ENCODE results near the gene KRTAP9-8.
"Not testable (repeated sequence)": the region's sequence is repeated elsewhere in the genome, so short reads cannot be mapped to it uniquely, and the experiment has no call there.

KRTAP9-8 gene, protein sequence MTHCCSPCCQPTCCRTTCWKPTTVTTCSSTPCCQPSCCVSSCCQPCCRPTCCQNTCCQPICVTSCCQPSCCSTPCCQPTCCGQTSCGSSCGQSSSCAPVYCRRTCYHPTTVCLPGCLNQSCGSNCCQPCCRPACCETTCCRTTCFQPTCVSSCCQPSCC

GRCh38 chr17:41237949-41238437 lies at the start of gene KRTAP9-8:
KRTAP9-8 (plus strand) TSS chr17:41237999; CDS start chr17:41238052, 53 bp downstream.
- not testable (repeated sequence) for DNase-seq

DNA sequence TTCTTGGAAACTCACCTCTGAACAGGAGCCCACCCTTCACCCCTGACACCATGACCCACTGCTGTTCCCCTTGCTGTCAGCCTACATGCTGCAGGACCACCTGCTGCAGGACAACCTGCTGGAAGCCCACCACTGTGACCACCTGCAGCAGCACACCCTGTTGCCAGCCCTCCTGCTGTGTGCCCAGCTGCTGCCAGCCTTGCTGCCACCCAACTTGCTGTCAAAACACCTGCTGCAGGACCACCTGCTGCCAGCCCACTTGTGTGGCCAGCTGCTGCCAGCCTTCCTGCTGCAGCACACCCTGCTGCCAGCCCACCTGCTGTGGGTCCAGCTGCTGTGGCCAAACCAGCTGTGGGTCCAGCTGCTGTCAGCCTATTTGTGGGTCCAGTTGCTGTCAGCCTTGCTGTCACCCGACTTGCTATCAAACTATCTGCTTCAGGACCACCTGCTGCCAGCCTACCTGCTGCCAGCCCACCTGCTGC lies 47.9 kb upstream of the KRTAP9-8 start, which contains the start of gene KRTAP9-1:
Gene KRTAP9-1, plus strand, starts transcription at position 51 of the 482 bp plus-strand sequence. Its CDS starts 0 bp downstream, at position 51.
- not testable (repeated sequence) for DNase-seq

GRCh38 chr17:41190328-41190727 lies 47.5 kb upstream of the KRTAP9-8 start:
- DNase-seq = no peak

DNA sequence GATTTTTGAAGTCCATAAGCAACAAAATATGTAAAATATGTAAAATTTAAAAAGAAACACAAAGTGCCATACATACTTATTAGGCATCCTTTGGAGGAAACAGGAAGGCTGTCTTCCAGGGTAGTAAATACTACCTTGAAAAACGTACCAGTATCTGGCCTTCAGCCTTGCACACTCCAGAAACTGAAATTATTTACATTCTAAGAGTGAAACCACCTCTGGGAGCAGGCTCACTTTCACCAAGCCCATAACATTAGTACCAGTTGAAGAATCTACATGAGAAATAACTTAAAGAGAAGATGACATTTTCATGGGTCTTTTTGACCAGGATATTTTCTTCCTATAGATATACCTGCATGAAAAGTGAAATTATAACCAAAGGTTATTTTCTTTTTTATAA lies 41.7 kb upstream of the KRTAP9-8 start:
- DNase-seq = no peak

- no peak for DNase-seq
These were observed 38.2 kb upstream of the KRTAP9-8 start for GRCh38 chr17:41199421-41200078.

GRCh38 chr17:41211845-41212466 lies 25.8 kb upstream of the KRTAP9-8 start:
- no peak for DNase-seq

DNA sequence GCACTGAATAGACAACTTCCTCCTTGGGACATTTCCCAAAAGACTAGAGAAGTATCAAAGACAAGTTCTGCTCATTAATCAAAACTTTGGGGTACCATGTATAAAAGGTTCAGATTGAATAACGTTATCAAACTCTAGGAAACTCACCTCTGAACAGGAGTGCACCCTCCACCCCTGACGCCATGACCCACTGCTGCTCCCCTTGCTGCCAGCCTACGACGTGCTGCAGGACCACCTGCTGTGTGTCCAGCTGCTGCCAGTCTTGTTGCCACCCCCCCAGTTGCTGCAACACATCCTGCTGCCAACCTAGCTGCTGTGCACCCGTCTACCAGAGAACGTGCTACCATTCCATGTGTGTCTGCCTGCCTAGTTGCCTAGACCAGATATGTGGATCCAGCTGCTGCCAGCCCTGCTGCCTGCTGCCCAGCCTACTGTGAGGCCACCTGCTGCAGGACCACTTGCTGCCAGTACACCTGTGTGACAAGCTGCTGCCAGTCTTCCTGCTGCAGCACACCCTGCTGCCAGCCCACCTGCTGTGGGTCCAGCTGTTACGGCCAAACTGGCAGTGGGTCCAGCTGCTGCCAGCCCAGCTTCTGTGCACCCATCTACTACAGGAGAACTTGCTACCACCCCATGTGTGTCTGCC lies 25.2 kb upstream of the KRTAP9-8 start:
- no peak for DNase-seq

- DNase-seq = no peak
These were observed 22.1 kb upstream of the KRTAP9-8 start for GRCh38 chr17:41215681-41216080.

GRCh38 chr17:41223821-41224220 lies 14.0 kb upstream of the KRTAP9-8 start:
- DNase-seq = no peak

DNA sequence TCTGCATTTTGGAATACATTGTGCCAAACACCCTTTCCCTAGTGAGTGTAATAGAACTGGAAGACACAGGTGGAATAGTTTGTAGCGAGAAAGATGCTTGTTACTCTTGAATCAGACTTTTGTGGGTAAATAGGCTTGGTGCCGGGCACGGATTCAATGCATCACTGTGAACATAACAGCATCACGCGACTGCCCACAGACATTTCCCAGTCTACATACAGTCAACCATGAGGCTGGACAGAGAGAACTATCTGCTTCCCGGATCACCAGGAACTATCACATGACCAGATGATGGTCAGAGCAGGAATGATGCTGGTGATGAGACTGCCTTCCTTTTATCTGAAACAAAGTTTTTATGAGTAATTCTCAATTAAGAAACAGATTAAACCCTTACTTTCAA lies 11.7 kb upstream of the KRTAP9-8 start:
- DNase-seq = no peak

DNA sequence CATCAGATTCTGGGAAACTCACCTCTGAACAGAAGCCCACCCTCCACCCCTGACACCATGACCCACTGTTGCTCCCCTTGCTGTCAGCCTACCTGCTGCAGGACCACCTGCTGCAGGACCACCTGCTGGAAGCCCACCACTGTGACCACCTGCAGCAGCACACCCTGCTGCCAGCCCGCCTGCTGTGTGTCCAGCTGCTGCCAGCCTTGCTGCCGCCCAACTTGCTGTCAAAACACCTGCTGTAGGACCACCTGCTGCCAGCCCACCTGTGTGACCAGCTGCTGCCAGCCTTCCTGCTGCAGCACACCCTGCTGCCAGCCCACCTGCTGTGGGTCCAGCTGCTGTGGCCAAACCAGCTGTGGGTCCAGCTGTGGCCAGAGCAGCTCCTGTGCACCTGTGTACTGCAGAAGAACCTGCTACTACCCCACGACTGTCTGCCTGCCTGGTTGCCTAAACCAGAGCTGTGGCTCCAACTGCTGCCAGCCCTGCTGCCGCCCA lies 11.2 kb upstream of the KRTAP9-8 start, which contains the start of gene KRTAP9-2:
Gene KRTAP9-2, plus strand, starts transcription at position 51 of the 498 bp plus-strand sequence. Its CDS starts 7 bp downstream, at position 58.
- not testable (repeated sequence) for DNase-seq

- DNase-seq = no peak
These were observed 7.7 kb upstream of the KRTAP9-8 start for GRCh38 chr17:41230094-41230493.

DNA sequence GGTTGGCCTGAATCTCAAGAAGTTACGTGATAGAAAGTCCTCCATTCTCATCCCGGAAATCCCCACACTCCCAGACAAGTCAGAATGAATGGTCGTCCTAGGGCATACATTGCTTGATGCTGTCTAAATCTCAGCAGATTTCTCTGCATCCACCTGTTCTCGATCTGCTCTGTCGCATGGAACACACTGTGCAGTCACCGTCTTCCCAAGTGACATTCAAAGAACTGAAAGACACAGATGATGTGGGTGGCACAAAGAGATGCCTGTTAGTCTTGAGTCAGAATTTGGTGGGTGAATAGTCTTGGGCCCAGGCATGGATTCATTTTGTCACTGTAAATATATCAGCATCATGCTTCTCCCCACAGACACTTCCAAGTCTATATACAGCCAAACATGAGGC lies 6.1 kb upstream of the KRTAP9-8 start:
- no peak for DNase-seq

DNA sequence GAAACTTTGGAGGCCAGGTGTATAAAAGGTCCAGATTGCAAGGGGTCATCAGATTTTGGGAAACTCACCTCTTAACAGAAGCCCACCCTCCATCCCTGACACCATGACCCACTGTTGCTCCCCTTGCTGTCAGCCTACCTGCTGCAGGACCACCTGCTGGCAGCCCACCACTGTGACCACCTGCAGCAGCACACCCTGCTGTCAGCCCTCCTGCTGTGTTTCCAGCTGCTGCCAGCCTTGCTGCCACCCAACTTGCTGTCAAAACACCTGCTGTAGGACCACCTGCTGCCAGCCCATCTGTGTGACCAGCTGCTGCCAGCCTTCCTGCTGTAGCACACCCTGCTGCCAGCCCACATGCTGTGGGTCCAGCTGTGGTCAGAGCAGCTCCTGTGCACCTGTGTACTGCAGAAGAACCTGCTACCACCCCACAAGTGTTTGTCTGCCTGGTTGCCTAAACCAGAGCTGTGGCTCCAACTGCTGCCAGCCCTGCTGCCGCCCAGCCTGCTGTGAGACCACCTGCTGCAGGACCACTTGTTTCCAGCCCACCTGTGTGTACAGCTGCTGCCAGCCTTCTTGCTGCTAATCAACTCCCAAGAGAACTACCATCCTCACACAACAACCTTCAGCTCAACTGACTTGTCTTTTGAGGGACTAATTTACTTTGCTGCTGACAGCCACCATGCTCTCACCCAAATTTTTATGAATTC lies 5.2 kb upstream of the KRTAP9-8 start, which contains the start of gene KRTAP9-3:
Gene KRTAP9-3, plus strand, starts transcription at position 51 of the 707 bp plus-strand sequence. Its CDS starts 53 bp downstream, at position 104.
- not testable (repeated sequence) for DNase-seq

- not testable (repeated sequence) for DNase-seq
These were observed 683 bp upstream of the KRTAP9-8 start for GRCh38 chr17:41237116-41237515.

GRCh38 chr17:41246995-41247787 lies 9.4 kb downstream of the KRTAP9-8 start:
- DNase-seq = not testable (repeated sequence)

DNA sequence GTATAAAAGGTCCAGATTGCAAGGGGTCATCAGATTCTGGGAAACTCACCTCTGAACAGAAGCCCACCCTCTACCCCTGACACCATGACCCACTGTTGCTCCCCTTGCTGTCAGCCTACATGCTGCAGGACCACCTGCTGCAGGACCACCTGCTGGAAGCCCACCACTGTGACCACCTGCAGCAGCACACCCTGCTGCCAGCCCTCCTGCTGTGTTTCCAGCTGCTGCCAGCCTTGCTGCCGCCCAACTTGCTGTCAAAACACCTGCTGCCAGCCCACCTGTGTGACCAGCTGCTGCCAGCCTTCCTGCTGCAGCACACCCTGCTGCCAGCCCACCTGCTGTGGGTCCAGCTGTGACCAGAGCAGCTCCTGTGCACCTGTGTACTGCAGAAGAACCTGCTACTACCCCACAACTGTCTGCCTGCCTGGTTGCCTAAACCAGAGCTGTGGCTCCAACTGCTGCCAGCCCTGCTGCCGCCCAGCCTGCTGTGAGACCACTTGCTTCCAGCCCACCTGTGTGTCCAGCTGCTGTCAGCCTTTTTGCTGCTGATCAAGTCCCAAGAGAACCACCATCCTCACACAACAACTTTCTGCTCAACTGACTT lies 11.9 kb downstream of the KRTAP9-8 start, which contains the start of gene KRTAP9-4:
Gene KRTAP9-4, plus strand, starts transcription at position 51 of the 604 bp plus-strand sequence. Its CDS starts 34 bp downstream, at position 85.
- DNase-seq = not testable (repeated sequence)

DNA sequence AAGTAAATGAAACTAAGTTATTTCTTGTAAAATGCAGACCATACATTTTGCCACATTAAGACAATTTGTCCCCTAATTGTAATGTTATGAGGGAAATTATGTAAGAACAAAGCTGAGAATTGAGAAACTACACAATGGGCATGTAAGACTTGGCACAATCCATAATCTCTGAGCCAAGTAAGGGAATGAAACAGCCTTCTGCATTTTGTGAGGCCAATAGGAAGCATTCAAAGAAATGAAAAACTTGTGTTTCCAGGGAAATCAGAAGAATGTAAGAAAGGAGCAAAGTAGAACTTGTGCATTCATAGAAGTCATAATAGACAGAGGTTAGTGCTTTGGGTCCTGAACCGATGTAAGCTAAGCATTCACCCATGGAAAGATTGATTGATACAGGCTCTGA lies 13.5 kb downstream of the KRTAP9-8 start:
- no peak for DNase-seq

DNA sequence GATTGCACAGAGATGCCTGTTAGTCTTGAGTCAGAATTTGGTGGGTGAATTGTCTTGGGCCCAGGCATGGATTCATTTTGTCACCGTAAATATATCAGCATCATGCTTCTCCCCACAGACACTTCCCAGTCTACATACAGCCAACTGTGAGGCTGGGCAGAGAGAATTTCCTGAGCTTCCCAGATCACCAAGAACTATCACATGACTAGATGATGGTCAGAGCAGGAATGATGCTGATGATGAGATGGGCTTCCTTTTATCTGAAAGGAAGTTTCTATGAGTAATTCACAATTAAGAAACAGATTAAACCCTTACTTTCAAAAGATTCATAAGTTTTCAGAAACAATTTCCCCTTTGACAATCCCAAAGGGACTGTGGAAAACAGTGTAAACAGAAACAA lies 17.1 kb downstream of the KRTAP9-8 start:
- DNase-seq = no peak

Measured in CD4-positive, alpha-beta T cell treated with Interleukin-12 subunit alpha and Interleukin-12 subunit beta, for 1 hour (primary cell).